ENCODE measurements around the gene RRAD.
"Not testable (repeated sequence)": the region's sequence is repeated elsewhere in the genome, so short reads cannot be mapped to it uniquely, and the experiment has no call there.

The RRAD gene

GRCh38 chr16:66935314-66936011 is 10.1 kb upstream of the RRAD start, which contains the start of gene CES2:
Gene CES2, plus strand, starts transcription at chr16:66935516. Its CDS starts 120 bp downstream, at chr16:66935636.
- Mint-ChIP-seq H3K4me3 (peak within 1 kb of the TSS; percentile 99 to 100), H3K27ac (peak within 1 kb of the TSS; percentile 98), H3K36me3 (ENCODE audit: insufficient read depth) (peaks cover 36% of the 10 kb centered on the region), H3K9me3 (no peaks in the 10 kb centered on the region), H3K27me3 (no peaks in the 10 kb centered on the region), H3K4me1 (ENCODE audit: low read depth in 2 of 2) (peaks cover 46 to 57% of the 10 kb centered on the region in 2 donors)
- DNase-seq: no peak
- no peak for ATAC-seq (replicated peaks)

GRCh38 chr16:66934839-66935313 is 9.5 kb upstream of the RRAD start:
- H3K27ac Mint-ChIP-seq: peak overlapping the region; percentile 98
- H3K4me1 Mint-ChIP-seq (ENCODE audit: low read depth in 2 of 2): peaks cover 46 to 57% of the 10 kb centered on the region in 2 donors
- peaks cover 38% of the 10 kb centered on the region for H3K36me3 Mint-ChIP-seq (ENCODE audit: insufficient read depth)
- not testable (repeated sequence) for DNase-seq; H3K9me3 Mint-ChIP-seq; ATAC-seq (replicated peaks); H3K27me3 Mint-ChIP-seq
- peak overlapping the region; percentile 99 to 100 for H3K4me3 Mint-ChIP-seq

GRCh38 chr16:66934138-66934838 is 9.0 kb upstream of the RRAD start, which contains the start of gene CIAO2B:
Gene CIAO2B, minus strand, starts transcription at chr16:66934402. Its CDS starts 38 bp downstream, at chr16:66934364.
- Mint-ChIP-seq H3K9me3 (no peaks in the 10 kb centered on the region), H3K4me3 (peak within 1 kb of the TSS; percentile 99 to 100), H3K27me3 (no peaks in the 10 kb centered on the region), H3K27ac (peak within 1 kb of the TSS; percentile 98), H3K36me3 (ENCODE audit: insufficient read depth) (peaks cover 38% of the 10 kb centered on the region), H3K4me1 (ENCODE audit: low read depth in 2 of 2) (peaks cover 46 to 57% of the 10 kb centered on the region in 2 donors)
- DNase-seq (peak; percentile 86 to 89 (median 88)), ATAC-seq (replicated peaks) (peak; percentile 93)

GRCh38 chr16:66933776-66934137 is 8.4 kb upstream of the RRAD start:
- ATAC-seq (replicated peaks): peak; percentile 40
- Mint-ChIP-seq H3K4me3 (peak overlapping the region; percentile 99 to 100), H3K36me3 (ENCODE audit: insufficient read depth) (peaks cover 38% of the 10 kb centered on the region), H3K9me3 (no peaks in the 10 kb centered on the region), H3K4me1 (ENCODE audit: low read depth in 2 of 2) (peaks cover 46 to 57% of the 10 kb centered on the region in 2 donors), H3K27me3 (no peaks in the 10 kb centered on the region), H3K27ac (peak overlapping the region; percentile 98)
- peak in 1 of 3 experiments; percentile 10 for DNase-seq

- no peak for ATAC-seq (replicated peaks)
- DNase-seq: no peak
- Mint-ChIP-seq H3K27ac (peak overlapping the region; percentile 98), H3K9me3 (no peaks in the 10 kb centered on the region), H3K36me3 (ENCODE audit: insufficient read depth) (peaks cover 33% of the 10 kb centered on the region), H3K4me3 (peak overlapping the region in 1 of 2 donors; percentile 100), H3K4me1 (ENCODE audit: low read depth in 2 of 2) (peaks cover 45 to 51% of the 10 kb centered on the region in 2 donors), H3K27me3 (no peaks in the 10 kb centered on the region)
Measured at GRCh38 chr16:66932076-66932475, 6.7 kb upstream of the RRAD start.

- Mint-ChIP-seq H3K27me3 (no peaks in the 10 kb centered on the region), H3K36me3 (ENCODE audit: insufficient read depth) (peaks cover 33% of the 10 kb centered on the region), H3K9me3 (no peaks in the 10 kb centered on the region), H3K27ac (peak overlapping the region in 1 of 2 donors; percentile 98), H3K4me3 (no peak overlapping the region), H3K4me1 (ENCODE audit: low read depth in 2 of 2) (peaks cover 43 to 48% of the 10 kb centered on the region in 2 donors)
- no peak for DNase-seq
- ATAC-seq (replicated peaks): no peak
Measured at GRCh38 chr16:66931665-66932064, 6.3 kb upstream of the RRAD start.

- DNase-seq: no peak
- Mint-ChIP-seq H3K4me1 (ENCODE audit: low read depth in 2 of 2) (peaks cover 34 to 38% of the 10 kb centered on the region in 2 donors), H3K27ac (peak overlapping the region in 1 of 2 donors; percentile 41), H3K36me3 (ENCODE audit: insufficient read depth) (peaks cover 33% of the 10 kb centered on the region), H3K9me3 (no peaks in the 10 kb centered on the region), H3K4me3 (no peak overlapping the region), H3K27me3 (peaks cover 9 to 12% of the 10 kb centered on the region in 2 donors)
- no peak for ATAC-seq (replicated peaks)
Measured at GRCh38 chr16:66930189-66930588, 4.9 kb upstream of the RRAD start.

- Mint-ChIP-seq H3K36me3 (ENCODE audit: insufficient read depth) (peaks cover 23% of the 10 kb centered on the region), H3K27ac (peak overlapping the region in 1 of 2 donors; percentile 49), H3K9me3 (no peaks in the 10 kb centered on the region), H3K4me1 (ENCODE audit: low read depth in 2 of 2) (peaks cover 23 to 31% of the 10 kb centered on the region in 2 donors), H3K27me3 (peaks cover 15 to 26% of the 10 kb centered on the region in 2 donors), H3K4me3 (no peak overlapping the region)
- DNase-seq (peak in 1 of 3 experiments; percentile 21), ATAC-seq (replicated peaks) (peak; percentile 27)
Measured at GRCh38 chr16:66928702-66929388, 3.5 kb upstream of the RRAD start.

GRCh38 chr16:66927918-66928649 is 2.7 kb upstream of the RRAD start:
- ATAC-seq (replicated peaks): no peak
- DNase-seq: no peak
- H3K27me3 Mint-ChIP-seq: peaks cover 22 to 33% of the 10 kb centered on the region in 2 donors
- H3K4me1 Mint-ChIP-seq (ENCODE audit: low read depth in 2 of 2): peaks cover 15 to 24% of the 10 kb centered on the region in 2 donors
- H3K4me3 Mint-ChIP-seq: no peak overlapping the region
- peak overlapping the region in 1 of 2 donors; percentile 49 for H3K27ac Mint-ChIP-seq
- H3K9me3 Mint-ChIP-seq: no peaks in the 10 kb centered on the region
- peaks cover 16% of the 10 kb centered on the region for H3K36me3 Mint-ChIP-seq (ENCODE audit: insufficient read depth)

- peaks cover 4 to 13% of the 10 kb centered on the region in 2 donors for H3K4me1 Mint-ChIP-seq (ENCODE audit: low read depth in 2 of 2)
- DNase-seq (no peak), ATAC-seq (replicated peaks) (no peak)
- peaks cover 25 to 37% of the 10 kb centered on the region in 2 donors for H3K27me3 Mint-ChIP-seq
- H3K9me3 Mint-ChIP-seq: no peaks in the 10 kb centered on the region
- H3K27ac Mint-ChIP-seq: no peak overlapping the region
- no peak overlapping the region for H3K4me3 Mint-ChIP-seq
- peaks cover 9% of the 10 kb centered on the region for H3K36me3 Mint-ChIP-seq (ENCODE audit: insufficient read depth)
Measured at GRCh38 chr16:66926961-66927436, 1.7 kb upstream of the RRAD start.

- Mint-ChIP-seq H3K36me3 (ENCODE audit: insufficient read depth) (peaks cover 5% of the 10 kb centered on the region), H3K9me3 (no peaks in the 10 kb centered on the region), H3K27ac (peak overlapping the region in 1 of 2 donors; percentile 59), H3K4me1 (ENCODE audit: low read depth in 2 of 2) (peaks cover 0 to 11% of the 10 kb centered on the region in 2 donors), H3K4me3 (peak overlapping the region; percentile 68 to 75), H3K27me3 (peaks cover 25 to 42% of the 10 kb centered on the region in 2 donors)
- DNase-seq: no peak
- no peak for ATAC-seq (replicated peaks)
Measured at GRCh38 chr16:66926171-66926947, 1.0 kb upstream of the RRAD start.
